CD4-positive, alpha-beta T cell treated with Interleukin-15 for 1 hour (primary cell): ENCODE measurements around the gene ZNF516.

ENCODE experiments used
- DNase-seq: peaks from one replicate; pipeline ENCODE4 v3.0.0-alpha.2; 2020

Gene ZNF516

GRCh38 chr18:76419811-76420210 is 75.2 kb downstream of the ZNF516 start:
- no peak for DNase-seq

- no peak for DNase-seq
Observed at GRCh38 chr18:76416911-76417310, 78.1 kb downstream of the ZNF516 start.

GRCh38 chr18:76414936-76415621 is 80.0 kb downstream of the ZNF516 start:
- no peak for DNase-seq

GRCh38 chr18:76412818-76413565 is 82.0 kb downstream of the ZNF516 start:
- DNase-seq, result no peak

- no peak for DNase-seq
Observed at GRCh38 chr18:76412010-76412817, 82.8 kb downstream of the ZNF516 start.

GRCh38 chr18:76410660-76411417 is 84.2 kb downstream of the ZNF516 start:
- no peak for DNase-seq

GRCh38 chr18:76410033-76410432 is 85.0 kb downstream of the ZNF516 start:
- no peak for DNase-seq

- no peak for DNase-seq
Observed at GRCh38 chr18:76408480-76409067, 86.5 kb downstream of the ZNF516 start.

GRCh38 chr18:76407681-76408080 is 87.4 kb downstream of the ZNF516 start:
- DNase-seq, result no peak

- no peak for DNase-seq
Observed at GRCh38 chr18:76406791-76407190, 88.3 kb downstream of the ZNF516 start.

GRCh38 chr18:76405681-76406356 is 89.2 kb downstream of the ZNF516 start:
- DNase-seq, result no peak

- DNase-seq, result no peak
Observed at GRCh38 chr18:76405280-76405679, 89.8 kb downstream of the ZNF516 start.

- no peak for DNase-seq
Observed at GRCh38 chr18:76404345-76404831, 90.7 kb downstream of the ZNF516 start.

GRCh38 chr18:76402026-76402990 is 92.7 kb downstream of the ZNF516 start:
- DNase-seq, result no peak

GRCh38 chr18:76401498-76401897 is 93.5 kb downstream of the ZNF516 start:
- no peak for DNase-seq

- DNase-seq, result no peak
Observed at GRCh38 chr18:76399613-76400391, 95.2 kb downstream of the ZNF516 start.

- peak; percentile 72 for DNase-seq
Observed at GRCh38 chr18:76398896-76399612, 96.0 kb downstream of the ZNF516 start.

GRCh38 chr18:76398295-76398694 is 96.7 kb downstream of the ZNF516 start:
- DNase-seq, result no peak

- no peak for DNase-seq
Observed at GRCh38 chr18:76397631-76398030, 97.4 kb downstream of the ZNF516 start.
